NCI-H1930 (cell line): Measurements from ENCODE around the gene MTMR6.

ENCODE experiments used
- DNase-seq, 2 experiments: peaks; one replicate each; lab custom pipeline; 2025; lab: John Stamatoyannopoulos, UW

MTMR6 gene

DNA sequence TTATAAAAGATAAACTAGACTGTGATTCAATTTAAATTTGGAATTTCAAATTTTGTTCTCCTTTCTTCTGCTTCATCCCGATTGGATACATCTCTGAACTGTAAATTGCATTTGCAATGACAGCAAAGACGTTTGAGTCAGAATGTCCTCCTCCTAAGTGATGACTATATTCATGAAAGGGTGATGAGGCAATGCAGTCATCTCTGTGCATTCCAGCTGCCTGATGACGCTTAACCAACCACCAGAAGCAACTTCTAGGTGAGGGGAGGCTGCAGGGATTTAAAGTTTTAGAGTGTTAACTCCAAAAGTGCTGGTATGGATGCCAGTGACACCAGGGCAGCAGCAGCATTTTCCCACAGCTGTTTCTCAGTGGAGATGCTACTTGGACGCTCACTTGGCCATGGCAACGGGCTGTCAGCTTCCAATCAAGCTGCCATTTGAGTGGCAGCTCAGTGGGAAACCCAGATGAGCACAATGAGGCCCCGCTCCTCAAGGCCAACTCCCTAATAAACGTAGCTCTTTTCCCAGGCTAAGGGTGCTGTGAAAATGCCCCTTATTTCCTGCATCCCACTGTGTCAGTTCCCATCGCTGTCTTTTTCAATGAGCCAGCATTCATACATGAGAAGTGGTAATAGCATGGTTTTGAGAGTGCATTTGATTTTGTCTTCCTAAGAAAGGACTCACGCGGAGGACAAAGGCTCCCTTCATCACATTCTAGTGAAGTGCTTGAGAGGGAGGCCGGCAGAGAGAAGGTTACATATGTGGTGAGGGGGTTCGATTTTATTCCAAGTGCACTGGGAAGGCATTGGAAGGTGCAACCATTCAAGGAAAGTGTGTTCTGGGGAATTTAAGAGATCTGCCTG, 70.0 kb downstream of the MTMR6 start:
- DNase-seq: no peak

DNA sequence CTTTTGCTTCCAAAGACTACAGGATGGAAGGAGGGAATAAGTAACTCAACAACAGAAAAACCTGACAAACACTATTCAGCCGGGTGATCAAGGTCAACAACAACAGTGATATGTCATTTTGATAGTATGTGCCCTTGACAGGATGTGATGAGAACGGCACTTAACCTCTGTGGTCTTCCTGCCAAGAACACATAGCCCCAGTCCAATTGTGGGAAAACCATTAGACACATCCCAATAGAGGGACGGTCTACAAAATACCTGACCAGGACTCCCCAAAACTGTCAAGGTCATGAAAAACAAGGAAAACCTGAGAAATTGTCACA, 72.1 kb downstream of the MTMR6 start:
- no peak for DNase-seq

DNA sequence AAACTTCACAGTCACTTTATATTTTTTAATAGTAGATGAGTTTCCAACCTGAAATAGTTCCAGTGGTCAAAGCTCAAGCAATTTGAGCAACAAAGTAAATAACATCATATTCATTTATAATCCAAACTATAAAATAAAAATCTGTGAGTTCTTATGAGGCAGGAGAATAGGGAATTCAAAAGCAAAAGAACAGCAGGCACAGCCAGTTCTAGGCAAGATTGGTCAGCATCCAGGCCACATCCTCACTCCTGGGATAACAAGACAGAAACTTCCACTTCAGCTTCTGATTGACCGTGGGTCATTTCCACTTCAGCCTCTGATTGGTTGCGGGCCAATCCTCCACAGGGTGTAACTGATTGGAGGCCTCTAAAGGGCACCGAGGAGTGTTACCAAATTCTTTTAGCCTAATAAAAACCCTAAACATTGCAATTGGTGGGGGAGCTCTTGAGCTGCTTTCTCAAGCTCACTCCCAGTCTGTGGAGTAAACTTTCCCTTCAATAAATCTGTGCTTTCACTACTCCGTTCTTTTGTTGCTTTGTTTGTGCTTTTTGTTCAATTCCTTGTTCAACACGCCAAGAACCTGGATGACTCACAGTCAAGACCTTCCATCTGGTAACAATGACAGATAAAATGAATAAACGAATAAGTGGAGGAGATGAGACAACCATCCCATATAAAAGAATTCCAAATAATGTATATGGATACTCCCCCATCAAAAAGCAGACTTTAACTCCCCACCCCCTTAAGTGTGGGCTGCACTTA, 72.6 kb downstream of the MTMR6 start:
- no peak for DNase-seq

DNA sequence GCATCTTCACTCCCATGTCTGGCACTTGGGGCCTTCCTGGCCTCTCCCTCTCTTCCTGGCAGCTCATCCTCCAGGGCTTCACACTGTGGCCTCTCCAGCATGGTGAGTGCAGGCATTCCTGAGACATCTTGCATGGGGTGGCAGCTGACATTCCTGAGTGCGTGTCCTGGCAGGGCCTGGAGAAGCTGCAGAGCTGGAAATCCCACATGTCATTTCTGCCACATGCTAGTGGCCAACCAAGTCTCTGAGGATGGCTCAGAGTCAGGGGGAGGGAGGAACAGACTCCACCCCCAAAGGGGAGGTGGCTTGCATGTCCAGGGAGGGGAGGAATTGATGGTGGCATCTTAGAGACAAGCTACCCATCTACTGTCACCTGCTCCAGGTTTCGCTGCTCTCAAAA, 73.6 kb downstream of the MTMR6 start:
- no peak for DNase-seq

DNA sequence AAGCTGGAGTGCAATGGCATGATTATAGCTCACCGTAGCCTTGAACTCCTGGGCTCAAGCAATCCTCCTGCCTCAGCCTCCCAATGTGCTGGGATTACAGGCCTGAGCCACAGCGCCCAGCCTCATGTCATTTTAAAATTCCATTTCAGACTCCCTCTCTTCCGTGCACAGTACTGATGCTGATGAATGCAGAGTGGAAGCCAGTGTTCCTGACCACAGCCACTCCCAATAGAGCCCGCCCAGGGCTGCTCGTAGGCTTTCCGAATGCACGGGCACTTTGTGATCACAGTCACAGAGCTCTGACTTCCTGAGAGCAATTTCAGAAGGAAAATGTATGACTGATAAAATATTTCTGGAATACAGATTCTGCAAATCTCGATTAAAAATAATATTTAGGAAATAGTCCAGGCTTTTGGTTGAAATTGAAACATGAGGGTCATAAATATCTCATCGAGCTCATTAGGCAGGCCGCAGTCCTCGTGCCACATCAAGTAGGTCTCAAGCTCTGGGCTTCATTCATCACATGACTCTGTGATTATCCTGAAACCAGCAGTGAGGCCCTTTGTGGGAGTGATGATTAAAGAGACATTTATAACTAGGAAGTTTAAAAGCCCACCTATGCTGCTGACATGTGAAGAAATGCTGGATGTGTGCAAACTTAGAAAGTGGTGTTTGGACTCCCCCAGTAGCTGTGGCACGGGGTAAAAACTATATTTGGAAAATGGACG, 76.3 kb downstream of the MTMR6 start:
- DNase-seq: no peak

DNA sequence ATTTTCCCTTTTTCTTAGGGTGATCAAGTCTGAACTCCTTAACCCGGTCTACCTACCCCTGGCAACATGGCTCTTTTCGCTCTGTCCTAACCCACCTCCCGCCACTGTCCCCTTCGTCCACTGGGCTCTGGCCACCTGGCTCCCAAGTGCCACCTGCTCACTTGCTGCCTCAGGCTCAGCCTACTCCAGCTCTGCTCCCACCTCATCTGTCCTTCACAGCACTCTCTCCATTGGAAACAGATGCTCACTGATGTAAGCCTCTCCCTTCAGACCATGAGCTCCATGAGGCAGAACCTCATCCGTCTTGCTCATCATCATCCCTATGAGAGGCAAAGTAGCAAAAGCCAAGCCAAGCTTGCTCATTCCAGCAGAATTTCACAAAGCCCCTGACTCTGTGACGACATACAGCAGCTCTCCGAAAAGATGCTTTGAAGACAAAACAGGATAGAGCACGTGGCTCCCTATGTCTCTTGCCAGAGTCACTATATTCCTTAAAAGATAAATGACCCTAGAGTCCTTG, 79.9 kb downstream of the MTMR6 start:
- DNase-seq: no peak

DNA sequence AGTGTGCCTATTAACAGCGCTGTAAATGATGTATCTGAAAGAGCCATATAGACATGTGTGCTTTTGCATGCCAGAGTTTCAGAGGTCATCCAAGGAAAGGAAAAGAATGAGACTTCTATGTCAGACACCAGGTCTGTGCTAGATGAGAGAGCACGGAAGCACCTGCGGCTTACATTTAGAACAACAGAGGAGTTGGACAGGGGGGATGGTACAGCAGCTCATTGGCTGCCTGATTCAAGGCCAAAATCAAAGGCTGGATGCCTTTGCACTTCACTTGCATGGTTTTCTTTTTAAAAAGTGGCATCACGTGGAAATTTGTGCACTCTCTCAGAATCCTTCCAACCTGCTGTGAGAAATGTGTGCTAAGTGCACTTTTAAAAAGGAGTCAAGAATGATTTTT, 82.4 kb downstream of the MTMR6 start:
- DNase-seq: no peak

DNA sequence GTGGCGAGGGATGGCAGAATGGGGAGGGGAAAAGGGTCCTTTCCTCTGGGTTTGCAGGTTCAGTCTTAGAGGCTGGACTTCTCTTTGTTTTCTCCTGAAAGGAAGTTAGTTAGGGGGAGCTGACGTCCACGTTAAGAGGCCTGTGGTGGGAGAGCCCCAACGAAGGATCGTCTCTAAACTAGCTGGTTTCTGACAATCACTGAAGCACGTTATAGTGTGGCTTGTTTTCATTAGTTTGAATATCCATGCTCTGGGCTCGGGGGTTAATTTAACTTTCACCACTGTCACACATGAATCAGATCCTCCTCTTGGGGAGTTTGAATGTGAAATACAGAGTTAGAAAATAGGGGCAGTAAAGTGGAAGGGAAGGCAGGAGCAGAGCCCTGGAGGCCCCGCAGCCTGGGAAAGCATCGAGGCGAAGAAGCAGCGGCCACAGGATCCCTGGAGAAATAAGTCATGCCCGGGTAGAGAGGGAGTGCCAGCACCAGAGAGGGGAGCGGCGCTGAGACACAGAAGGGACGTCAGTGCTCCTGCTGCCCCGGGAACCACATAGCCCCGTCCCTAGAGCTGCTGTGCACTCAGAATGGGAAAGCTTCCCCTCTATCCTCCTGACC, 84.1 kb downstream of the MTMR6 start:
- DNase-seq: no peak

DNA sequence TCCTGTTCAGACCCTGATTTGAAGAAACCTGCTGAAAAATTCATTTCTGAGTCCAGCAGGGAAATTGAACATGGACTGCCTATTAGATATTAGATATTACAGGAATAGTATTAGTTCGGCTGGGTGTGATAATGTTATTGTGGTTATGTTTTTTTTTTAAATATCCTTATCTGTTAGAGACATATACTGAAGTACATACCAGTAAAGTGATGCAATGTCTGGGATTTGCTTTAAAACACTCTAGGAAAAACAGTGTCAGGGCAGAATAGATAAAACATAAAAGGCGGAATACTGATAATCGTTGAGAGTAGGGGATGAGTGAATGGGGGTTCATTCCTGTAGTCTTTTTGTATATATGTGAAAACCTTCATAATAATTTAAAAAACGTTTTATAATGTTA, 86.5 kb downstream of the MTMR6 start:
- no peak for DNase-seq

DNA sequence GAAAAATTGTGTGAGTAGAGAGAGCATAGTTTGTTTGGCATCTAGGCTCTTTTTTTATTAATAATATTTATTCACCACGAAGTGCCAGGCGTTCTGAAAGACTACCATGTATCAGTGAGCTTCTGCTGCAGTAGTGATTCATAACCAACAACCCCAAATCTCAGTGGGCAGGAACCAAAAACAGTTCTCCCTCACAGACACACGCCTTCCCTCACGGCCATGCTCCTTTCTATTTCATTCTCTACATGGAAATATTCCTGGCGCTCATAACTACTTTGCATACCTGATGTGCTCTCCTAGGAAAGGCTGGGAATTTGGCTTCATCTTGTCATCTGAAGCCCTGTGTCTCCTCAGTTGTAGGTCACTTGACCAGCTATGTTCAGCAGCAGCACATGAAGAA, 88.6 kb downstream of the MTMR6 start:
- no peak for DNase-seq

DNA sequence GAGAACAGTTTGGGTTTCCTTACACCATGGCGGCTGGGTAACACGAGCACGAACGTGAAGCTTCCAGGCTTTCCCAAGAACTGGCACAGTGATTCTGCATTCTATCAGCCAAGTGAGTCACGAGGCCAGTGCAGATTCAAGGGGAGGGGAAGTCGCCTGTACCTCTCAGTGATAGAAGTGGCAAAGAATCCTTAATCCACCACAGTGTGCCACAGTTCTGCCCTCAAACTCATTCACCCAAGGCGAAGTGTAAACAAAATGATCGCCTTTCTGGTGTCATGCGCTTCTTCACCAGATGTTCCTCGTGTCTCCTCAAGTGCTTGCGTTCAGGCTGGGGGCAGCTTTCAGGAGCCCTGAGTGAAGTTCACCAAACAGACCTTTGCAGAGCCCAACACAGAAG, 90.3 kb downstream of the MTMR6 start:
- no peak for DNase-seq
